Left ventricle myocardium inferior (tissue), 1 donor: ENCODE measurements around the gene DCST1. TPM values are rescaled to one million over a fixed set of nuclear protein-coding genes. Genes with fewer than 3 reads are reported as not detected.

Source experiments
- DNase-seq: peaks from one replicate; pipeline ENCODE4 v3.0.0-alpha.2; 2020
- H3K27ac ChIP-seq: fragments of 200-600 bp; replicated peaks from 2 replicates; pipeline ENCODE4 v1.8.0; 2021
- H3K27me3 ChIP-seq: fragments of 200-600 bp; 2 replicates; pipeline ENCODE4 v1.8.0; 2021; ENCODE audit warnings: low read depth
- H3K36me3 ChIP-seq: fragments of 200-600 bp; 2 replicates; pipeline ENCODE4 v1.8.0; 2021
- H3K4me1 ChIP-seq: fragments of 200-600 bp; 2 replicates; pipeline ENCODE4 v1.8.0; 2021
- H3K4me3 ChIP-seq: fragments of 200-600 bp; 2 replicates; pipeline ENCODE4 v1.8.0; 2021; ENCODE audit warnings: mild to moderate bottlenecking, moderate library complexity
- H3K9me3 ChIP-seq: fragments of 200-600 bp; replicated peaks from 2 replicates; pipeline ENCODE4 v1.8.0; 2021
- CTCF ChIP-seq: fragments of 200-600 bp; IDR thresholded peaks from 2 replicates; pipeline ENCODE4 v1.8.0; 2021; ENCODE audit warnings: antibody characterized with exemption, mild to moderate bottlenecking, borderline replicate concordance
- intact Hi-C: fragments of 100-400 bp; cut with micrococcal nuclease; formaldehyde crosslinking; loops from one replicate; pipeline ENCODE4 v1.11.0; 2022
- total RNA-seq: library from RNA; stranded (reverse); fragmentation: NEBNext Ultra II Directional; extraction: Animal tissue kit (Norgen Biotek cat#: 25700); gene quantifications from one replicate; pipeline ENCODE4 v1.2.1, GENCODE V29; 2021
- donor health status: DM: no; HTN: yes; CAD: no; lungs with severe emphysema.

DCST1 gene
- total RNA-seq, 1 donor from 2014 or later = not detected

DNA sequence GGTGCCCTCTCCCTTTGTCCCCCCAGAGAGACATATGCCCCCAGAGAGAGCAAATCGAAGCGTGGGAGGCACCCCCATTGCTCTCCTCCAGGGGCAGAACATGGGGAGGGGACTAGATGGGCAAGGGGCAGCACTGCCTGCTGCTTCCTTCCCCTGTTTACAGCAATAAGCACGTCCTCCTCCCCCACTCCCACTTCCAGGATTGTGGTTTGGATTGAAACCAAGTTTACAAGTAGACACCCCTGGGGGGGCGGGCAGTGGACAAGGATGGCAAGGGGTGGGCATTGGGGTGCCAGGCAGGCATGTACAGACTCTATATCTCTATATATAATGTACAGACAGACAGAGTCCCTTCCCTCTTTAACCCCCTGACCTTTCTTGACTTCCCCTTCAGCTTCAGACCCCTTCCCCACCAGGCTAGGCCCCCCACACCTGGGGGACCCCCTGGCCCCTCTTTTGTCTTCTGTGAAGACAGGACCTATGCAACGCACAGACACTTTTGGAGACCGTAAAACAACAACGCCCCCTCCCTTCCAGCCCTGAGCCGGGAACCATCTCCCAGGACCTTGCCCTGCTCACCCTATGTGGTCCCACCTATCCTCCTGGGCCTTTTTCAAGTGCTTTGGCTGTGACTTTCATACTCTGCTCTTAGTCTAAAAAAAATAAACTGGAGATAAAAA is 53.4 kb downstream of the DCST1 start:
- intact Hi-C loops = no loop called here

DNA sequence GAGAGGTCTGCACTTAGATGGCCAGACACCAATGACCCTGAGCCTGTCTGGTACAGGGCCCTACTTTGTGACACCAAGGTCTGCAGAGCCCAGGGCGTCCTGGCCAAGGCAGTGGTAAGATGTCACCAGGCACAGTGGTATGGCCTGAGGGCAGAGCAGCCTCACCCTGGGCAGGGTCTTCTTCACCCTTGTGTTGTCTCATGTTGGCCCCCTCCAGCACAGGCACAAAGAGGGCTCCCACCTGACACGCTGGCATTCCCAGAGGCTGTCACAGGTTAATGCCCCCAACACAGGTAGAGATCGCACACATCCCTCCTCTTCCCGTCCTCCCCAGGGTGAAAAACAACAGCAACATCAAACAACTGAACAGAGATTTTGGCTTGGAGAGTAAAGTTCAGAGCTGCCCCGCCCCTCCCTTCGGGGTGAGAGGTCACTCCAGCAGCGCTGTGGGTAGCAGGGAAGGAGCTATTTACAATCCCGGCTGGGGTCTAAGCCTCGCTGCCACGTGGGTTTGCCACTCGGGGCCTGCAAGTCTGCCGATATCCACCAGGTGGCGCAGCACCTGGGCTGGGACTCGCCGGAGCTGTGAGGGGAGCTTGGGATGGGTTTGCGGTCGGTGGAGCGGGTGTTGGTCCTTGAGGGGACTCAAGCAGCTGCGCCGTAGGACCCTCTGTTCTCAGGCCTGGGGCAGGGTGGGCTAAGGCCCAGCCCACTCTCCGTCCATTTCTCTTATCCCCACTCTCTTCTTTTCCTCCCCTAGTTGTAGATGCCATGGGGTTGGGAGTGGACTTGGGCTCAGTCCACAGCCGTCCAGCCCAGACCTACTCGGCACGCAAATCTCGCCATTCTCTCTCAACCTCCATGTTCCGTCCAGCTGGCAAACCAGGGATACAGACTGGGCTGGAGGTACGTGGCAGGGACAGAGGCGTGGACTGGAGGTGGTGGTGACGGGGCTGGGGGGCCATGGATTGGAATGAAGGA is 57.7 kb downstream of the DCST1 start:
- H3K27ac ChIP-seq = no peak overlapping the region
- intact Hi-C loops = loop anchor here (5.0 kb wide), 2 partner anchors 36 to 76 kb away; partner anchors contain the start of gene EFNA1

More for the DNA sequence above, 53.4 kb downstream of the DCST1 start:
- Histone ChIP-seq H3K27me3 (peaks cover 26% of the 10 kb centered on the region), H3K4me3 (no peak overlapping the region), H3K9me3 (no peaks in the 10 kb centered on the region), H3K4me1 (peaks cover 52% of the 10 kb centered on the region), H3K36me3 (no peaks in the 10 kb centered on the region), H3K27ac (no peak overlapping the region)
- no peak for TF ChIP-seq CTCF
- DNase-seq = no peak

GRCh38 chr1:155092131-155092530 is 58.5 kb downstream of the DCST1 start:
- Histone ChIP-seq H3K27ac (no peak overlapping the region), H3K4me1 (peaks cover 23% of the 10 kb centered on the region), H3K27me3 (no peaks in the 10 kb centered on the region), H3K36me3 (no peaks in the 10 kb centered on the region), H3K4me3 (no peak overlapping the region), H3K9me3 (no peaks in the 10 kb centered on the region)
- intact Hi-C loops = loop anchor here (5.0 kb wide), 2 partner anchors 35 to 75 kb away; partner anchors contain the start of gene EFNA1
- DNase-seq = no peak
- no peak for TF ChIP-seq CTCF

More for the DNA sequence above, 57.7 kb downstream of the DCST1 start:
- H3K27me3 ChIP-seq = no peaks in the 10 kb centered on the region
- H3K36me3 ChIP-seq = no peaks in the 10 kb centered on the region
- peak; percentile 70 for DNase-seq
- H3K4me3 ChIP-seq = no peak overlapping the region
- no peaks in the 10 kb centered on the region for H3K9me3 ChIP-seq
- H3K4me1 ChIP-seq = peaks cover 29% of the 10 kb centered on the region
- TF ChIP-seq CTCF = peak; percentile 99

DNA sequence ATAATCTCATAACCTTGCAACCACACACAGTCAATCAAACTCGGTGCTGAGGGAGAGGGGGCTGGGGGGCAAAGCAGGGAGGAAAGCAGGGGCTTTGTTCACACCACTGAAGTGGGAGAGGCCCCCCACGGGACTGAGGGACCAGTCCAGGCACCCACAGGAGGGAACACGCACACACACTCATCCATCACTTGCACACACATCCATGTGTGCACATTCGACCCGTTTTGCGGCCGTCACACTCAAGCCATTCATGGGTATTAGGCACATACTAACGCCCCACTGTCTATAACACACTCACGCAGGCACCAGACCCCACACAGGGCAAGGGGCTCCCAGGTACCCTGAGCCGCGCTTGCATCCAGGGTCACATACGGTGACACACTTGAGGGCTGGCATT is 59.0 kb downstream of the DCST1 start:
- Histone ChIP-seq H3K4me1 (peaks cover 23% of the 10 kb centered on the region), H3K27ac (no peak overlapping the region), H3K4me3 (no peak overlapping the region), H3K9me3 (no peaks in the 10 kb centered on the region), H3K36me3 (no peaks in the 10 kb centered on the region), H3K27me3 (no peaks in the 10 kb centered on the region)
- TF ChIP-seq CTCF = no peak
- intact Hi-C loops = loop anchor here (5.0 kb wide), 2 partner anchors 35 to 75 kb away; partner anchors contain the start of gene EFNA1
- DNase-seq = no peak

GRCh38 chr1:155093911-155094621 is 60.4 kb downstream of the DCST1 start:
- Histone ChIP-seq H3K4me1 (peaks cover 23% of the 10 kb centered on the region), H3K27me3 (no peaks in the 10 kb centered on the region), H3K9me3 (no peaks in the 10 kb centered on the region), H3K4me3 (no peak overlapping the region), H3K27ac (peak overlapping the region; percentile 48), H3K36me3 (no peaks in the 10 kb centered on the region)
- peak; percentile 56 for TF ChIP-seq CTCF
- DNase-seq = no peak
- intact Hi-C loops = loop anchor here (5.0 kb wide), 2 partner anchors 33 to 73 kb away; partner anchors contain the start of gene EFNA1
